Fibroblast of lung (primary cell): ENCODE results near the gene LBR. TPM values are rescaled to one million over a fixed set of nuclear protein-coding genes. Genes with fewer than 3 reads are reported as not detected.

Source experiments
- DNase-seq, 2 donors: peaks; one replicate each; pipeline versions ENCODE4 v3.0.0 to v3.0.0-alpha.2; 2010; ENCODE audit warnings: low read depth in 2 of 2
- H2AFZ ChIP-seq: 2 replicates; pipeline ENCODE4 v1.5.1; 2012; ENCODE audit warnings: low read length, control low read depth, inconsistent platforms
- H3K27ac ChIP-seq: 2 replicates; pipeline ENCODE4 v1.5.1; 2011; ENCODE audit warnings: low read length, control low read depth; ENCODE audit not compliant: insufficient read depth
- H3K27me3 ChIP-seq: 2 replicates; pipeline ENCODE4 v1.5.1; 2011; ENCODE audit warnings: mild to moderate bottlenecking, low read length; ENCODE audit not compliant: control insufficient read depth, insufficient read depth
- H3K36me3 ChIP-seq: 2 replicates; pipeline ENCODE4 v1.5.1; 2011; ENCODE audit warnings: low read length; ENCODE audit not compliant: control insufficient read depth, insufficient read depth
- H3K4me1 ChIP-seq: 2 replicates; pipeline ENCODE4 v1.5.1; 2011; ENCODE audit warnings: low read length; ENCODE audit not compliant: control insufficient read depth, insufficient read depth; ENCODE audit errors: extremely low read depth
- H3K4me2 ChIP-seq: 2 replicates; pipeline ENCODE4 v1.5.1; 2011; ENCODE audit warnings: low read length, control low read depth; ENCODE audit not compliant: insufficient read depth; ENCODE audit errors: extremely low read depth
- H3K4me3 ChIP-seq, 4 experiments: fragments of 200-600 bp in 1 of 4; sonication (generic) in 1 of 4; replicated peaks in 1 of 4; 2 replicates each; pipeline ENCODE4 v1.5.1; 2011 to 2016; ENCODE audit warnings: low read length in 4 of 4, low read depth in 3 of 4, mild to moderate bottlenecking in 3 of 4, control low read depth in 2 of 4, inconsistent platforms in 1 of 4, mixed read lengths in 1 of 4; ENCODE audit not compliant: insufficient read depth in 1 of 4; ENCODE audit errors: control extremely low read depth in 1 of 4
- H3K79me2 ChIP-seq: 2 replicates; pipeline ENCODE4 v1.5.1; 2012; ENCODE audit warnings: mild to moderate bottlenecking, low read length, inconsistent platforms; ENCODE audit not compliant: control insufficient read depth, insufficient read depth
- H3K9ac ChIP-seq: 2 replicates; pipeline ENCODE4 v1.5.1; 2011; ENCODE audit warnings: mild to moderate bottlenecking, low read length, control low read depth; ENCODE audit not compliant: insufficient read depth
- H3K9me3 ChIP-seq: 2 replicates; pipeline ENCODE4 v1.5.1; 2012; ENCODE audit warnings: low read depth, low read length; ENCODE audit not compliant: control insufficient read depth, insufficient read depth
- H4K20me1 ChIP-seq: 2 replicates; pipeline ENCODE4 v1.5.1; 2011; ENCODE audit warnings: low read length; ENCODE audit not compliant: control insufficient read depth, insufficient read depth; ENCODE audit errors: extremely low read depth
- CTCF ChIP-seq, 2 donors: IDR thresholded peaks in 1 of 2; conservative IDR thresholded peaks in 1 of 2; 1 replicate in 1 of 2; 2 replicates in 1 of 2; pipeline ENCODE4 v1.5.1; 2011 to 2012; ENCODE audit warnings: low read length in 2 of 2, control low read depth in 1 of 2, inconsistent platforms in 1 of 2, low read depth in 1 of 2, mild to moderate bottlenecking in 1 of 2
- EZH2 ChIP-seq: IDR thresholded peaks from 2 replicates; pipeline ENCODE4 v1.5.1; 2012; ENCODE audit warnings: low read length, control low read depth, mild to moderate bottlenecking; ENCODE audit errors: missing control alignments
- polyA plus RNA-seq, 2 donors: library from polyadenylated mRNA; depleted of rRNA in 1 of 2; stranded (reverse) in 1 of 2; unstranded in 1 of 2; fragments of >200 nt; gene quantifications; 2 replicates each; pipeline ENCODE4 v1.2.1, GENCODE V29; 2011 to 2012; ENCODE audit warnings: missing spikeins in 1 of 2
- total RNA-seq: library from RNA; depleted of rRNA; stranded (reverse); fragments of >200 nt; gene quantifications from 2 replicates; pipeline ENCODE4 v1.2.1, GENCODE V29; 2014

The LBR gene
- total and polyA plus RNA-seq, 2 donors (not counting 1 experiment from before 2014, with no cell fraction given), result 33.9 to 34.1 TPM

- DNase-seq, result no peak
- Histone ChIP-seq H2AFZ (no peak overlapping the region), H3K27ac (no peak overlapping the region), H3K9me3 (no peaks in the 10 kb centered on the region), H3K27me3 (no peaks in the 10 kb centered on the region), H3K79me2 (peaks cover 2% of the 10 kb centered on the region), H3K4me1 (no peaks in the 10 kb centered on the region), H3K4me3 (no peak overlapping the region), H3K36me3 (peaks cover 10% of the 10 kb centered on the region), H3K9ac (no peak overlapping the region), H4K20me1 (no peaks in the 10 kb centered on the region), H3K4me2 (no peak overlapping the region)
- TF ChIP-seq EZH2 (no peak), CTCF (conservative IDR thresholded peaks at IDR 0.05 in 1 of 2, IDR thresholded peaks at IDR 0.05 in 1 of 2; ENCODE audit: low read depth in 1 of 2, low read length in 2 of 2) (no peak)
These were observed 15.0 kb downstream of the LBR start for GRCh38 chr1:225412803-225413351.

- TF ChIP-seq EZH2 (no peak), CTCF (conservative IDR thresholded peaks at IDR 0.05 in 1 of 2, IDR thresholded peaks at IDR 0.05 in 1 of 2; ENCODE audit: low read depth in 1 of 2, low read length in 2 of 2) (no peak)
- peaks cover 10% of the 10 kb centered on the region for H3K36me3 ChIP-seq
- H3K79me2 ChIP-seq, result peaks cover 2% of the 10 kb centered on the region
- no peaks in the 10 kb centered on the region for H4K20me1 ChIP-seq
- no peak overlapping the region for H3K4me3 ChIP-seq
- H3K4me1 ChIP-seq, result no peaks in the 10 kb centered on the region
- no peaks in the 10 kb centered on the region for H3K27me3 ChIP-seq
- H3K4me2 ChIP-seq, result no peak overlapping the region
- H2AFZ ChIP-seq, result no peak overlapping the region
- no peak overlapping the region for H3K9ac ChIP-seq
- H3K27ac ChIP-seq, result no peak overlapping the region
- H3K9me3 ChIP-seq, result no peaks in the 10 kb centered on the region
- DNase-seq, result no peak
These were observed 15.5 kb downstream of the LBR start for GRCh38 chr1:225412321-225412720.

GRCh38 chr1:225410036-225410435, 17.8 kb downstream of the LBR start:
- no peak overlapping the region for H3K9ac ChIP-seq
- no peaks in the 10 kb centered on the region for H3K9me3 ChIP-seq
- no peak overlapping the region for H3K27ac ChIP-seq
- H4K20me1 ChIP-seq, result no peaks in the 10 kb centered on the region
- peaks cover 2% of the 10 kb centered on the region for H3K79me2 ChIP-seq
- H3K4me2 ChIP-seq, result no peak overlapping the region
- no peak for TF ChIP-seq EZH2
- TF ChIP-seq CTCF (conservative IDR thresholded peaks at IDR 0.05 in 1 of 2, IDR thresholded peaks at IDR 0.05 in 1 of 2; ENCODE audit: low read depth in 1 of 2, low read length in 2 of 2), result no peak
- H3K36me3 ChIP-seq, result peaks cover 10% of the 10 kb centered on the region
- no peaks in the 10 kb centered on the region for H3K4me1 ChIP-seq
- no peaks in the 10 kb centered on the region for H3K27me3 ChIP-seq
- H3K4me3 ChIP-seq, result no peak overlapping the region
- no peak overlapping the region for H2AFZ ChIP-seq
- DNase-seq, result no peak
